Liver (tissue), 9 donors: Measurements from ENCODE around the gene TNRC6B. TPM values are rescaled to one million over a fixed set of nuclear protein-coding genes. Genes with fewer than 3 reads are reported as not detected.

Experiments used
- DNase-seq: peaks from one replicate; pipeline ENCODE4 v3.0.0-alpha.2; 2017; ENCODE audit warnings: low spot score
- H3K27ac ChIP-seq, 2 donors: one replicate each; pipeline ENCODE4 v1.7.0; 2013; ENCODE audit warnings: inconsistent platforms in 2 of 2, low read length in 2 of 2, control low read depth in 1 of 2, low read depth in 1 of 2, mild to moderate bottlenecking in 1 of 2
- H3K27me3 ChIP-seq, 4 donors: one replicate each; pipeline versions ENCODE4 v1.6.1 to v1.7.0; 2013; ENCODE audit warnings: low read length in 3 of 4, inconsistent platforms in 1 of 4, mild to moderate bottlenecking in 1 of 4, moderate library complexity in 1 of 4; ENCODE audit not compliant: control insufficient read depth in 4 of 4, insufficient read depth in 4 of 4
- H3K36me3 ChIP-seq, 4 donors: one replicate each; pipeline versions ENCODE4 v1.6.1 to v1.7.0; 2013; ENCODE audit warnings: low read length in 3 of 4, mild to moderate bottlenecking in 3 of 4, low read depth in 1 of 4, moderate library complexity in 1 of 4; ENCODE audit not compliant: control insufficient read depth in 4 of 4, insufficient read depth in 3 of 4
- H3K4me1 ChIP-seq, 4 donors: one replicate each; pipeline versions ENCODE4 v1.6.1 to v1.7.0; 2013; ENCODE audit warnings: low read length in 3 of 4, mild to moderate bottlenecking in 3 of 4, moderate library complexity in 1 of 4; ENCODE audit not compliant: control insufficient read depth in 4 of 4, insufficient read depth in 4 of 4
- H3K4me3 ChIP-seq, 3 donors: one replicate each; pipeline versions ENCODE4 v1.6.1 to v1.7.0; 2013; ENCODE audit warnings: low read length in 3 of 3, control low read depth in 1 of 3, low read depth in 1 of 3, mild to moderate bottlenecking in 1 of 3
- H3K9ac ChIP-seq, 2 donors: one replicate each; pipeline ENCODE4 v1.7.0; 2013; ENCODE audit warnings: low read length in 2 of 2, mild to moderate bottlenecking in 2 of 2, moderate library complexity in 2 of 2, control low read depth in 1 of 2, low read depth in 1 of 2
- H3K9me3 ChIP-seq, 4 donors: one replicate each; pipeline versions ENCODE4 v1.6.1 to v1.7.0; 2013; ENCODE audit warnings: low read length in 3 of 4; ENCODE audit not compliant: control insufficient read depth in 4 of 4
- ATF3 ChIP-seq: IDR thresholded peaks from 2 replicates; pipeline ENCODE4 v1.6.1; 2016; ENCODE audit warnings: antibody characterized with exemption
- CTCF ChIP-seq: fragments of 150-350 bp; IDR thresholded peaks from 2 replicates; pipeline ENCODE4 v1.5.1; 2017; ENCODE audit warnings: improper control_type of control experiment, low read depth, low read length; ENCODE audit not compliant: missing input control
- EGR1 ChIP-seq, 2 donors: IDR thresholded peaks; 2 replicates each; pipeline ENCODE4 v1.6.1; 2016 to 2018; ENCODE audit warnings: antibody characterized with exemption in 2 of 2, low read depth in 2 of 2
- FOXA1 ChIP-seq: IDR thresholded peaks from 2 replicates; pipeline ENCODE4 v1.6.1; 2016; ENCODE audit warnings: antibody characterized with exemption
- FOXA2 ChIP-seq: IDR thresholded peaks from 2 replicates; pipeline ENCODE4 v1.6.1; 2016; ENCODE audit warnings: antibody characterized with exemption
- GABPA ChIP-seq, 2 donors: IDR thresholded peaks in 1 of 2; conservative IDR thresholded peaks in 1 of 2; 2 replicates each; pipeline ENCODE4 v1.6.1; 2016; ENCODE audit warnings: antibody characterized with exemption in 2 of 2, mild to moderate bottlenecking in 1 of 2, moderate library complexity in 1 of 2
- HNF4A ChIP-seq, 2 donors: conservative IDR thresholded peaks; 2 replicates each; pipeline ENCODE4 v1.6.1; 2016; ENCODE audit warnings: antibody characterized with exemption in 2 of 2, mild to moderate bottlenecking in 2 of 2
- HNF4G ChIP-seq: IDR thresholded peaks from 2 replicates; pipeline ENCODE4 v1.6.1; 2016; ENCODE audit warnings: antibody characterized with exemption
- JUND ChIP-seq, 2 donors: IDR thresholded peaks; 2 replicates each; pipeline ENCODE4 v1.6.1; 2016; ENCODE audit warnings: antibody characterized with exemption in 2 of 2
- NR2F2 ChIP-seq: IDR thresholded peaks from 2 replicates; pipeline ENCODE4 v1.6.1; 2016; ENCODE audit warnings: antibody characterized with exemption
- RAD21 ChIP-seq, 2 donors: IDR thresholded peaks; 2 replicates each; pipeline ENCODE4 v1.6.1; 2016; ENCODE audit warnings: antibody characterized with exemption in 2 of 2, mild to moderate bottlenecking in 2 of 2
- RXRA ChIP-seq, 2 donors: IDR thresholded peaks; 2 replicates each; pipeline ENCODE4 v1.6.1; 2017 to 2018; ENCODE audit warnings: antibody characterized with exemption in 2 of 2, mild to moderate bottlenecking in 1 of 2
- SP1 ChIP-seq: IDR thresholded peaks from 2 replicates; pipeline ENCODE4 v1.6.1; 2018; ENCODE audit warnings: antibody characterized with exemption, mild to moderate bottlenecking
- TAF1 ChIP-seq: conservative IDR thresholded peaks from 2 replicates; pipeline ENCODE4 v1.6.1; 2016; ENCODE audit warnings: antibody characterized with exemption, mild to moderate bottlenecking
- WGBS: extraction: QIAGEN DNeasy Blood & Tissue Kit; methylation state at CpG from one replicate; pipeline ENCODE4 v1.1.7; 2013; 5-methylcytosine and 5-hydroxymethylcytosine counted together
- polyA plus RNA-seq, 2 donors: library from polyadenylated mRNA; stranded (reverse) in 1 of 2; unstranded in 1 of 2; fragments of 200-250 nt in 1 of 2; fragments of >200 nt in 1 of 2; fragmentation: Nextera tagmentation in 1 of 2; extraction: Ambion mirVana in 1 of 2; gene quantifications; one replicate each; pipeline versions ENCODE4 v1.2.1 to v1.2.3, GENCODE V29; 2013 to 2015
- total RNA-seq, 2 donors: library from RNA; depleted of rRNA; stranded (reverse); fragments of >200 nt; gene quantifications; one replicate each; pipeline ENCODE4 v1.2.3, GENCODE V29; 2014
- TF ChIP-seq, protein P1 (sequence below): IDR thresholded peaks from 2 replicates; pipeline ENCODE4 v1.6.1; 2016; ENCODE audit warnings: antibody characterized with exemption
- TF ChIP-seq, protein P2 (sequence below): IDR thresholded peaks from 2 replicates; pipeline ENCODE4 v1.6.1; 2016; ENCODE audit warnings: antibody characterized with exemption
- TF ChIP-seq, protein P3 (sequence below): IDR thresholded peaks from 2 replicates; pipeline ENCODE4 v1.6.1; 2016; ENCODE audit warnings: antibody characterized with exemption, mild to moderate bottlenecking
- donor health status: healthy.
- donor health status: healthy.
- donor health status: healthy.
- donor health status: healthy.
- donor health status: healthy.

The TNRC6B gene
- total and polyA plus RNA-seq, 4 donors = 4.6 to 39.1 (median 26.4) TPM

GRCh38 chr22:40330615-40331014, 152.9 kb downstream of the TNRC6B start:
- Histone ChIP-seq H3K36me3 (peaks cover 0 to 11% (median 5%) of the 10 kb centered on the region in 4 donors), H3K4me3 (no peak overlapping the region), H3K27me3 (no peaks in the 10 kb centered on the region), H3K4me1 (no peaks in the 10 kb centered on the region), H3K9me3 (no peaks in the 10 kb centered on the region), H3K27ac (no peak overlapping the region), H3K9ac (no peak overlapping the region)
- 90% methylated on average over 10 of the region's 10 CpGs for WGBS
- DNase-seq = no peak
- TF ChIP-seq FOXA2 (no peak), JUND (IDR thresholded peaks at IDR 0.05) (no peak), RAD21 (IDR thresholded peaks at IDR 0.05) (no peak), HNF4A (conservative IDR thresholded peaks at IDR 0.05) (no peak), TAF1 (no peak), FOXA1 (no peak), CTCF (no peak), GABPA (IDR thresholded peaks at IDR 0.05 in 1 of 2, conservative IDR thresholded peaks at IDR 0.05 in 1 of 2) (no peak), SP1 (no peak)
- TF ChIP-seq, protein P1, sequence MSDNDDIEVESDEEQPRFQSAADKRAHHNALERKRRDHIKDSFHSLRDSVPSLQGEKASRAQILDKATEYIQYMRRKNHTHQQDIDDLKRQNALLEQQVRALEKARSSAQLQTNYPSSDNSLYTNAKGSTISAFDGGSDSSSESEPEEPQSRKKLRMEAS = no peak
- TF ChIP-seq, protein P2, sequence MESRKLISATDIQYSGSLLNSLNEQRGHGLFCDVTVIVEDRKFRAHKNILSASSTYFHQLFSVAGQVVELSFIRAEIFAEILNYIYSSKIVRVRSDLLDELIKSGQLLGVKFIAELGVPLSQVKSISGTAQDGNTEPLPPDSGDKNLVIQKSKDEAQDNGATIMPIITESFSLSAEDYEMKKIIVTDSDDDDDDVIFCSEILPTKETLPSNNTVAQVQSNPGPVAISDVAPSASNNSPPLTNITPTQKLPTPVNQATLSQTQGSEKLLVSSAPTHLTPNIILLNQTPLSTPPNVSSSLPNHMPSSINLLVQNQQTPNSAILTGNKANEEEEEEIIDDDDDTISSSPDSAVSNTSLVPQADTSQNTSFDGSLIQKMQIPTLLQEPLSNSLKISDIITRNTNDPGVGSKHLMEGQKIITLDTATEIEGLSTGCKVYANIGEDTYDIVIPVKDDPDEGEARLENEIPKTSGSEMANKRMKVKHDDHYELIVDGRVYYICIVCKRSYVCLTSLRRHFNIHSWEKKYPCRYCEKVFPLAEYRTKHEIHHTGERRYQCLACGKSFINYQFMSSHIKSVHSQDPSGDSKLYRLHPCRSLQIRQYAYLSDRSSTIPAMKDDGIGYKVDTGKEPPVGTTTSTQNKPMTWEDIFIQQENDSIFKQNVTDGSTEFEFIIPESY = no peak
- TF ChIP-seq, protein P3, sequence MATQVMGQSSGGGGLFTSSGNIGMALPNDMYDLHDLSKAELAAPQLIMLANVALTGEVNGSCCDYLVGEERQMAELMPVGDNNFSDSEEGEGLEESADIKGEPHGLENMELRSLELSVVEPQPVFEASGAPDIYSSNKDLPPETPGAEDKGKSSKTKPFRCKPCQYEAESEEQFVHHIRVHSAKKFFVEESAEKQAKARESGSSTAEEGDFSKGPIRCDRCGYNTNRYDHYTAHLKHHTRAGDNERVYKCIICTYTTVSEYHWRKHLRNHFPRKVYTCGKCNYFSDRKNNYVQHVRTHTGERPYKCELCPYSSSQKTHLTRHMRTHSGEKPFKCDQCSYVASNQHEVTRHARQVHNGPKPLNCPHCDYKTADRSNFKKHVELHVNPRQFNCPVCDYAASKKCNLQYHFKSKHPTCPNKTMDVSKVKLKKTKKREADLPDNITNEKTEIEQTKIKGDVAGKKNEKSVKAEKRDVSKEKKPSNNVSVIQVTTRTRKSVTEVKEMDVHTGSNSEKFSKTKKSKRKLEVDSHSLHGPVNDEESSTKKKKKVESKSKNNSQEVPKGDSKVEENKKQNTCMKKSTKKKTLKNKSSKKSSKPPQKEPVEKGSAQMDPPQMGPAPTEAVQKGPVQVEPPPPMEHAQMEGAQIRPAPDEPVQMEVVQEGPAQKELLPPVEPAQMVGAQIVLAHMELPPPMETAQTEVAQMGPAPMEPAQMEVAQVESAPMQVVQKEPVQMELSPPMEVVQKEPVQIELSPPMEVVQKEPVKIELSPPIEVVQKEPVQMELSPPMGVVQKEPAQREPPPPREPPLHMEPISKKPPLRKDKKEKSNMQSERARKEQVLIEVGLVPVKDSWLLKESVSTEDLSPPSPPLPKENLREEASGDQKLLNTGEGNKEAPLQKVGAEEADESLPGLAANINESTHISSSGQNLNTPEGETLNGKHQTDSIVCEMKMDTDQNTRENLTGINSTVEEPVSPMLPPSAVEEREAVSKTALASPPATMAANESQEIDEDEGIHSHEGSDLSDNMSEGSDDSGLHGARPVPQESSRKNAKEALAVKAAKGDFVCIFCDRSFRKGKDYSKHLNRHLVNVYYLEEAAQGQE = no peak

DNA sequence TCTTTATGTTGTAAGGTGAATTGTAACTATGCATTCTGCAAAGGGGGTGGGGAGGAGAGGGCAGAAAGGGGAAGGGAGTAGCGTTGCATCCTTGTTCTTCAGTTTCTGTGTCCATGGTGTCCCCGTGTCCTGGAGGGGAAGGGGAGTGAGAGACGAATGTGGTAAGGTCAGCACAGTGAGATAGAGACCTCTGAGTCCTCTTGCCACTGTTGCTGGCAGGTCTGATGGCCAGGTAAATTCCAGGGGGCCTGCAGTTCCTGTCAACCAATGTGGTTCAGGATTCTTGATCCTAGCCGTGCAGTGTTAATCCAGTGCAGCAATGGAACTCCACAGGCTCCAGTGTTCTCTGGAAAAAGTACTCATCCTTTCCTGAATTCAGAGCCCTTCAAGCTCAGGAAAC, 154.0 kb downstream of the TNRC6B start:
- H3K36me3 ChIP-seq = peaks cover 0 to 13% (median 5%) of the 10 kb centered on the region in 4 donors
- TF ChIP-seq SP1 (no peak), NR2F2 (no peak), TAF1 (no peak), EGR1 (IDR thresholded peaks at IDR 0.05; ENCODE audit: low read depth in 2 of 2) (no peak), RAD21 (IDR thresholded peaks at IDR 0.05) (no peak), GABPA (IDR thresholded peaks at IDR 0.05 in 1 of 2, conservative IDR thresholded peaks at IDR 0.05 in 1 of 2) (no peak), RXRA (IDR thresholded peaks at IDR 0.05) (no peak), FOXA2 (no peak), CTCF (no peak), HNF4G (no peak), HNF4A (conservative IDR thresholded peaks at IDR 0.05) (no peak), ATF3 (no peak)
- TF ChIP-seq, protein P3 = no peak

More for the DNA sequence above, 154.0 kb downstream of the TNRC6B start:
- H3K27me3 ChIP-seq = no peaks in the 10 kb centered on the region
- H3K9ac ChIP-seq = no peak overlapping the region
- no peak overlapping the region for H3K27ac ChIP-seq
- no peak for DNase-seq
- 88% methylated on average over 4 of the region's 4 CpGs for WGBS
- no peak overlapping the region for H3K4me3 ChIP-seq
- no peaks in the 10 kb centered on the region for H3K9me3 ChIP-seq
- H3K4me1 ChIP-seq = no peaks in the 10 kb centered on the region
